HL-60 (cell line): ENCODE data around the gene ZMYND8.

Experiments used
- DNase-seq, 2 experiments: peaks; one replicate each; pipeline ENCODE4 v3.0.0-alpha.2; 2010 to 2020; ENCODE audit warnings: low read depth in 1 of 2, low spot score in 1 of 2
- H3K27ac ChIP-seq: fragments of 250-450 bp; sonication (Bioruptor Pico); replicated peaks from 2 replicates; pipeline ENCODE4 v1.5.1; 2020; ENCODE audit warnings: mild to moderate bottlenecking, moderate library complexity
- H3K27me3 ChIP-seq: fragments of 250-450 bp; sonication (Bioruptor Pico); 2 replicates; pipeline ENCODE4 v1.5.1; 2021; ENCODE audit warnings: mild to moderate bottlenecking, moderate library complexity; ENCODE audit not compliant: insufficient read depth, poor library complexity, severe bottlenecking
- H3K4me3 ChIP-seq: replicated peaks from 2 replicates; pipeline ENCODE4 v1.5.1; 2011; ENCODE audit warnings: mild to moderate bottlenecking, control low read depth, low read length; ENCODE audit not compliant: insufficient read depth
- GABPA ChIP-seq: IDR thresholded peaks from 2 replicates; pipeline ENCODE4 v1.6.1; 2012; ENCODE audit warnings: low read depth
- POLR2AphosphoS5 ChIP-seq: IDR thresholded peaks from 2 replicates; pipeline ENCODE4 v1.6.1; 2012; ENCODE audit warnings: low read depth
- SPI1 ChIP-seq: IDR thresholded peaks from 2 replicates; pipeline ENCODE4 v1.6.1; 2012; ENCODE audit warnings: low read depth, mild to moderate bottlenecking, borderline replicate concordance
- TF ChIP-seq, protein P1 (sequence below): IDR thresholded peaks from 2 replicates; pipeline ENCODE4 v1.6.1; 2012; ENCODE audit warnings: low read depth; ENCODE audit not compliant: insufficient replicate concordance
- TF ChIP-seq, protein P2 (sequence below): IDR thresholded peaks from one replicate; pipeline ENCODE4 v1.5.1; 2011; ENCODE audit warnings: low read length, control low read depth, inconsistent platforms; ENCODE audit not compliant: insufficient read depth

ZMYND8 gene

DNA sequence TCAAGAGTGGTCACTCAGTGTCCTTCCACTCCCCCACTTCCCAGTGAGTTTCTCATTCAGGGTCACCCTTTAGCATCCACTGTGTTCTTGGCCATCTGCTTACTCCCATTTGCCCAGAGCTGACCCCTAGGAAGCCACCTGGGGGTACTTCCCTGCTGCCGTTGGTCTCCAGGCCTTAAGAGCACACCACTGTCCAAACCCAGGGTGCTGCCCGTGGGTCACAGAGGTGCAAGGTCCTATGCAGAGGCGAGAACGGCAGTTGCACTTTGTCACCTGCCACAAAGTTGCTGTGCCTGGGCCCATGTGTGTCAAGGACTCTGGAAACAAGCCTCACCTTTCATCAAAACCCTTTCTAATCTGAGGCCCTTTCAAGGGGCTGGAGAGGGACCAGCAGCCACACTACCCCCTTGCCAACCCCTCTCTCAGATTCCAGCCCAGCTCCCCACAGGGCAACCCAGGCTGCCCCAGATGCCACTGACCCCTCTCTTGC is 191.1 kb downstream of the ZMYND8 start:
- DNase-seq: no peak
- TF ChIP-seq GABPA: no peak
- TF ChIP-seq, protein P1, sequence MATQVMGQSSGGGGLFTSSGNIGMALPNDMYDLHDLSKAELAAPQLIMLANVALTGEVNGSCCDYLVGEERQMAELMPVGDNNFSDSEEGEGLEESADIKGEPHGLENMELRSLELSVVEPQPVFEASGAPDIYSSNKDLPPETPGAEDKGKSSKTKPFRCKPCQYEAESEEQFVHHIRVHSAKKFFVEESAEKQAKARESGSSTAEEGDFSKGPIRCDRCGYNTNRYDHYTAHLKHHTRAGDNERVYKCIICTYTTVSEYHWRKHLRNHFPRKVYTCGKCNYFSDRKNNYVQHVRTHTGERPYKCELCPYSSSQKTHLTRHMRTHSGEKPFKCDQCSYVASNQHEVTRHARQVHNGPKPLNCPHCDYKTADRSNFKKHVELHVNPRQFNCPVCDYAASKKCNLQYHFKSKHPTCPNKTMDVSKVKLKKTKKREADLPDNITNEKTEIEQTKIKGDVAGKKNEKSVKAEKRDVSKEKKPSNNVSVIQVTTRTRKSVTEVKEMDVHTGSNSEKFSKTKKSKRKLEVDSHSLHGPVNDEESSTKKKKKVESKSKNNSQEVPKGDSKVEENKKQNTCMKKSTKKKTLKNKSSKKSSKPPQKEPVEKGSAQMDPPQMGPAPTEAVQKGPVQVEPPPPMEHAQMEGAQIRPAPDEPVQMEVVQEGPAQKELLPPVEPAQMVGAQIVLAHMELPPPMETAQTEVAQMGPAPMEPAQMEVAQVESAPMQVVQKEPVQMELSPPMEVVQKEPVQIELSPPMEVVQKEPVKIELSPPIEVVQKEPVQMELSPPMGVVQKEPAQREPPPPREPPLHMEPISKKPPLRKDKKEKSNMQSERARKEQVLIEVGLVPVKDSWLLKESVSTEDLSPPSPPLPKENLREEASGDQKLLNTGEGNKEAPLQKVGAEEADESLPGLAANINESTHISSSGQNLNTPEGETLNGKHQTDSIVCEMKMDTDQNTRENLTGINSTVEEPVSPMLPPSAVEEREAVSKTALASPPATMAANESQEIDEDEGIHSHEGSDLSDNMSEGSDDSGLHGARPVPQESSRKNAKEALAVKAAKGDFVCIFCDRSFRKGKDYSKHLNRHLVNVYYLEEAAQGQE: no peak
- TF ChIP-seq POLR2AphosphoS5: no peak
- TF ChIP-seq, protein P2, sequence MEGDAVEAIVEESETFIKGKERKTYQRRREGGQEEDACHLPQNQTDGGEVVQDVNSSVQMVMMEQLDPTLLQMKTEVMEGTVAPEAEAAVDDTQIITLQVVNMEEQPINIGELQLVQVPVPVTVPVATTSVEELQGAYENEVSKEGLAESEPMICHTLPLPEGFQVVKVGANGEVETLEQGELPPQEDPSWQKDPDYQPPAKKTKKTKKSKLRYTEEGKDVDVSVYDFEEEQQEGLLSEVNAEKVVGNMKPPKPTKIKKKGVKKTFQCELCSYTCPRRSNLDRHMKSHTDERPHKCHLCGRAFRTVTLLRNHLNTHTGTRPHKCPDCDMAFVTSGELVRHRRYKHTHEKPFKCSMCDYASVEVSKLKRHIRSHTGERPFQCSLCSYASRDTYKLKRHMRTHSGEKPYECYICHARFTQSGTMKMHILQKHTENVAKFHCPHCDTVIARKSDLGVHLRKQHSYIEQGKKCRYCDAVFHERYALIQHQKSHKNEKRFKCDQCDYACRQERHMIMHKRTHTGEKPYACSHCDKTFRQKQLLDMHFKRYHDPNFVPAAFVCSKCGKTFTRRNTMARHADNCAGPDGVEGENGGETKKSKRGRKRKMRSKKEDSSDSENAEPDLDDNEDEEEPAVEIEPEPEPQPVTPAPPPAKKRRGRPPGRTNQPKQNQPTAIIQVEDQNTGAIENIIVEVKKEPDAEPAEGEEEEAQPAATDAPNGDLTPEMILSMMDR: no peak
- no peak for TF ChIP-seq SPI1
- H3K4me3 ChIP-seq: no peak overlapping the region
- H3K27ac ChIP-seq: no peak overlapping the region
- H3K27me3 ChIP-seq: no peaks in the 10 kb centered on the region

- no peak overlapping the region for H3K27ac ChIP-seq
- TF ChIP-seq, protein P2: no peak
- TF ChIP-seq SPI1 (no peak), GABPA (no peak)
- TF ChIP-seq, protein P1: no peak
- no peaks in the 10 kb centered on the region for H3K27me3 ChIP-seq
- no peak for DNase-seq
- H3K4me3 ChIP-seq: no peak overlapping the region
These were observed 192.4 kb downstream of the ZMYND8 start for GRCh38 chr20:47164140-47164539.

DNA sequence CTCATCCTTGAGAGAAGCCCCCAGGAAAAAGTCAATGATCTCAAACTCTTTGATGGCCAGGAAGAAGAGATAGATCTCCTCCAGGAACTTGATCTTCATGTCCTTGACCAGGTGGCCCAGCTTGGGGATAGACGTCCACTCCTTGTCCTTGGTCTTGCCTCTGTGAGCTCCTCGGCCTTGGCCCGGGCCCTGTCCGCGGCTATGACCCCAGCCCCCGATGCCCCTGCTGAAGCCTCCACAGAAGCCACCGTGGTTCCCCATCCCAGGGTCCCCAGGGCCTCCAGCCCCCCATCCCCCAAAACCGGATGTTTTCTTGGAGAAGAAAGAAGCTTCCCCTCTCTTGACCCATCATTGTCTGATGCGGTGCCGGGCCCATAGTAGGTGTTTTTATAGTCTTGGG is 195.1 kb downstream of the ZMYND8 start:
- Histone ChIP-seq H3K27me3 (no peaks in the 10 kb centered on the region), H3K27ac (no peak overlapping the region), H3K4me3 (no peak overlapping the region)
- TF ChIP-seq, protein P2: no peak
- no peak for TF ChIP-seq GABPA
- no peak for DNase-seq

GRCh38 chr20:47160992-47161391 is 195.5 kb downstream of the ZMYND8 start:
- TF ChIP-seq POLR2AphosphoS5: no peak
- no peak for TF ChIP-seq SPI1
- TF ChIP-seq, protein P1: no peak
- TF ChIP-seq GABPA: no peak
- TF ChIP-seq, protein P2: no peak
- Histone ChIP-seq H3K27ac (no peak overlapping the region), H3K27me3 (no peaks in the 10 kb centered on the region), H3K4me3 (no peak overlapping the region)
- DNase-seq: no peak
